HFF-Myc (cell line): Measurements from ENCODE around the gene FAM163B.
A peak's percentile ranks its signal among the peaks of the same experiment; 100 is the strongest.

Experiments
- DNase-seq: peaks from one replicate; pipeline ENCODE4 v3.0.0-alpha.2; 2011; ENCODE audit warnings: low read depth; ENCODE audit errors: extremely low read depth
- H3K4me3 ChIP-seq: replicated peaks from 2 replicates; pipeline ENCODE4 v1.5.1; 2011; ENCODE audit warnings: low read depth, mild to moderate bottlenecking, control low read depth, low read length
- CTCF ChIP-seq: IDR thresholded peaks from 2 replicates; pipeline ENCODE4 v1.5.1; 2012; ENCODE audit warnings: mild to moderate bottlenecking, low read depth, low read length, control low read depth; ENCODE audit errors: missing control alignments

Gene FAM163B

GRCh38 chr9:133536536-133536935 is 72.7 kb downstream of the FAM163B start:
- no peak overlapping the region for H3K4me3 ChIP-seq
- TF ChIP-seq CTCF = no peak
- DNase-seq = no peak

GRCh38 chr9:133536080-133536479 is 73.1 kb downstream of the FAM163B start:
- no peak overlapping the region for H3K4me3 ChIP-seq
- DNase-seq = no peak
- no peak for TF ChIP-seq CTCF

GRCh38 chr9:133535306-133535877 is 73.8 kb downstream of the FAM163B start:
- TF ChIP-seq CTCF = no peak
- no peak for DNase-seq
- H3K4me3 ChIP-seq = no peak overlapping the region

DNA sequence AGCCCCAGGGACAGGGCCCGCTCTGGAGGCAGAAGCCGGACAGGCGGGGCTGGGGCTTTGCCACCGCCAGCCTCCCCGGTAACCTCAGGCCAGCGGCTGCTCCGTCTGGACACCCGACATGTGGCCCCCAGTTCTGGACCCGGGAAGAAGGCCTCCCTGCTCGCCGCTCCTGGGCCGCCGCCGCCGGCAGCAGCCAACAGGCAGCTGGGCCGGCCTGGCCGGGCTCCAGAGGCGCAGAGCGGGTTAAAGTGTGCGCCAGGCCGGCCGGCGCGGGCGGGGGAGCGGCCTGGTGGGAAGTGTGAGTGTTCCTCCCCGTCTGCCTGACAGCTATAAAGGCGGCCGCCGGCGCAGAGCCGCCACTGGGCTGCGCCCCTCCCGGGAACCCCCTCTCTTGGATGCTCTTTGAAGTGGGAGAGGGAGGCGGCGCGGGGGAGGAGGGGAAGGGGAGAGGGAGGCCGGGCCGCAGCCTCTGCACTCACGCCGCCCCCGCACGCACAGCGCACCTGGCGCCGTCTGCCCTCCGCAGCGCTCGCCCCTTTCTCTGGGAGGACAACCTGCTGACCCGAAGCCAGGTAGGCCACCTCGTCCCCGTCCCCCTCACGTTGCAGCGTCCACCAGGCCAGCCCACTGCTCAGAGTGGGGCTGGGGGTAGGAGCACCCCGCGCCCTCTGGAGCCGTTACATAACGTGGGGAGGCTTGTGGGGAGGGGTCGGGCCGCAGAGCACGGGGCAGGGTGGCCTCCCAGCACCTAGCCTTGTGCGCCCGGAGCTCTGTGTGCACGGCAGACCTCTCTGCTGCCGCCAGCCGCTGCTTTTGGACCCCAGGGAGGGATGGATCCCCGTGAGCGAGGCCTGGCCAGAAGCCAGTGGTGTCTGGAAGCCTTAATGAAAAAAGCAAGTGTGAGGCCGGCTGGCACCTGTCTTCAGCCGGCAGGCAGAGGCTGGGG is 74.6 kb downstream of the FAM163B start, which contains the start of gene ADAMTSL2:
TSS of gene ADAMTSL2 (plus strand) at position 359 of the 946 bp plus-strand sequence. CDS start 2,009 bp downstream, outside the sequence.
- DNase-seq = no peak
- no peak for TF ChIP-seq CTCF
- no peak within 1 kb of the TSS for H3K4me3 ChIP-seq

GRCh38 chr9:133533857-133534256 is 75.3 kb downstream of the FAM163B start:
- no peak for TF ChIP-seq CTCF
- no peak for DNase-seq
- no peak overlapping the region for H3K4me3 ChIP-seq

DNA sequence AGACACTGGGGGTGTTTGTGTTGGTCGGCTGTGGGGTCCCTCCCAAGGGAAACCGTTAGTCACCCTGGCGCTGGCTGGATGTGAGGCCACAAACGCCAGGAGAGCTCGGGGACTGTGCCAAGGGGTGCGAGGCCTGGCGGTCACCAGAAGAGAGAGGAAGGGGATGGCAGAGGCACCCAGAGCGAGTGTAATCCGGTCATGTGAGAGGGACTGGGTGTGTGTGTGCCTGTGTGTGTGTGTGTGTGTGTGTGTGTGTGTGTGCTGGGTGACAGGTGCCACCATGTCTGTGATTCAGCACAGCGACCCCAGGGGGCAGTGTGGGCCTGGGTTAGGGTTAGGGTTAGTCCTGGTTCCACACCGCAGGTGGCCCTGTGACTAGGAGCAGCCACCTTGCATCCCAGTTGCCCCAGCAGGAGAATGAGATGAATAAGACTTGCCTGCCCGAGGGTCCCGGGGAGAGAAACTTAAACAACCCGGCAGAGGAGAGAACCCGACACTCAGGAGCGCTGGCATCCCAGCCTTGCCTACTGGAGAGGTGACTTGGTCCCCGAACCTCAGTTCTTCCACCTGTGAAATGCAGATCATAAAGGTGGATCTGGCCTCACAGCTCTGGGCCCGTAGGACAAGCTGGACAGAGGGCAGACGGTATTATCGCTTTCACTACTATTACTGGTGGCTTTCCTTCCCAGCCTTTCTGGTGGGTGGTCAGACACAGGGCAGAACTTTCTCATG is 76.1 kb downstream of the FAM163B start:
- no peak for DNase-seq
- no peak overlapping the region for H3K4me3 ChIP-seq
- peak; percentile 76 for TF ChIP-seq CTCF
